Measurements from ENCODE around the gene APOBEC3C.
"Not testable (repeated sequence)": the region's sequence is repeated elsewhere in the genome, so short reads cannot be mapped to it uniquely, and the experiment has no call there.

APOBEC3C gene

DNA sequence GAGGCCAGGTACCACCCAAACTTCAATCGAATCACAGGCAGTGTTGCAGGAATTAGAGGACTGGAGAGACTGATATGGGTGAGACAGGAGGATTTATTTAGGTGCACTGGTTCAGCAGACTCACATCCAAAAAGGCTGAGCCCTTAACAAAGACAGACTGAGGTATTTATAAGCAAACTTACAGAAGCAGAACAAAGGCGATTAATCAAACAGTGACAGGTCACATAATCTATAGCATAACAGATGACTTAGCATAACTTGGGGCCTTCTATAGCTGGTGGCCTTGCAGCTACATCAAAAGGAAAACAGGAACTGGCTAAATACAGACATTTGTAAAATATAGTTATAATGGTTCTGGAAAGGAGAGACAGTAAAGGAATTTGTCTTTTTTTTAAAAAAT, 29.8 kb upstream of the APOBEC3C start:
- no peak for TF ChIP-seq CTCF (IDR thresholded peaks at IDR 0.05)
- Histone ChIP-seq H3K27ac (no peak overlapping the region), H3K4me3 (no peak overlapping the region)
- DNase-seq (ENCODE audit: low spot score): no peak

DNA sequence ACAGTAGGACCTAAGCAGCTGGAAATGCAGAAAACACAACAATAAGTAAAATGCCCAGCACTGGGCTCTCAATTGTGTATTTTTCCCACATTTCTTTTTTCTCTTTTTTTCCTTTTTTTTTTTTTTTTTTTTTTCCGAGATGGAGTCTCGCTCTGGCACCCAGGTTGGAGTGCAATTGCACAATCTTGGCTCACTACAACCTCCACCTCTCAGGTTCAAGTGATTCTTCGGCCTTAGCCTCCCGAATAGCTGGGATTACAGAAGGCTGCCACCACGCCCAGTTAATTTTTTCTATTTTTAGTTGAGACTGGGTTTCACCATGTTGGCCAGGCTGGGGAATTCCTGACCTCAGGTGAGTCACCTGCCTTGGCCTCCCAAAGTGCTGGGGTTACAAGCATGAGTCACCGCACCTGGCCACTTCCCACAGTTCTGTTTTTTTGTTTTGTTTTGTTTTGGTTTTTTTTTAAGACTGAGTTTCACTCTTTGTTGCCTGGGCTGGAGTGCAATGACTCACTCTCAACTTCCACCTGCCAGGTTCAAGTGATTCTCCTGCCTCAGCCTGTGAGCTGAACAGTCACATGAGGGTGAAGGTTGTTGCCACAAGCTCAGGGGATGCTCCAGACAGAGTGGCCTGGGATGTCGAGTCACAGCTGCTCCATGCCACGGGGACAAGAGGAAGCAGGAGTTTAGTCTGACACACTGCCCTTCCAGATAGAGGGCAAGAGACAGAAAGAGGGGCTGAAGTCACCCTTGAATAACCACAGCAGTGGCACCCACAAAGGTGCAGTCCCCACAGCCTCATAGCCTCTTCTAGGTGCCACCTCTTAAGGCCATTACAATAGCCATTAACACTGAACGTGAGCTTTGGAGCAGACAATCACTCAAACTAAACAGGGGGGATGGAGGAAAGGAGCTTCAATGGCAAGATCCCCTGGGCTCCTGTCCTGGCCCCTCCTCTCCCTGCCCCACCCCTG, 29.0 kb upstream of the APOBEC3C start:
- DNase-seq (ENCODE audit: low spot score); H3K27ac ChIP-seq; H3K4me3 ChIP-seq: not testable (repeated sequence)

- Histone ChIP-seq H3K4me3 (no peak overlapping the region), H3K27ac (no peak overlapping the region)
- no peak for DNase-seq (ENCODE audit: low spot score)
- no peak for TF ChIP-seq CTCF (IDR thresholded peaks at IDR 0.05)
Measured at GRCh38 chr22:38986629-38987028, 27.4 kb upstream of the APOBEC3C start.

DNA sequence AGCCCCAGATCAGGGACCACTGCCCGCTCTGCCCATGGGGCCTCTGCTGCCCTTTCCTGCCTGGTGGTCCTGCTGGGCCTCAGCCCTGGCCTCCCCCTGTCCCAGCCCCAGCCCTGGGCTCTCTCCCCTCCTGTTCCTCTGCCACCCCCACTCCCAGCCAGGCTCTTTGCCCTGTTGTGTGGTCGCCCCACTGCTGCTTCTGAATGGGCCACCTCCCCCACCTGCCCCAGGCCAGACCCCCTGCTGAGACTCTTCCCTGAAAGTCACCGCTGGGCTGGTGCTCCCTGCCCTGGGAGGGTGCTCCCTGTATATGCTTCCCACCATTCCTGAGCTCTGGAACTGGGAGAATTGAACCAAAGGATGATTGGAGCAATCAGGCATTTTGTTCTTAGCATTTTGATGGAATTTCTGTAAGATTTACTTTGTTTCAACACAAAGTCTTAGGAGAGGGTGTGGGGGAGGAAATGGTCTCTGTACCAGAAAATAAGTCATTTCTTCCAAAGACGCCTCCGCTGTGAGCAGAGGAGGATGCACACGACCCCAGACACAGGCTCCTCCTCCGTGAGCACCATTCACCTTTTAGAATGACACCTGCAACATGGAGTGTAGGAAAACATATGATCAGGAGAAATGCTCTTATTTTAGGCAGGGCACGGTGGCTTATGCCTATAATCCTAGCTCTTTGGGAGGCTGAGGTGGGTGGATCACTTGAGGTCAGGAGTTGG, 26.7 kb upstream of the APOBEC3C start:
- DNase-seq (ENCODE audit: low spot score): no peak
- no peak overlapping the region for H3K27ac ChIP-seq
- TF ChIP-seq CTCF (IDR thresholded peaks at IDR 0.05): no peak
- no peak overlapping the region for H3K4me3 ChIP-seq

DNA sequence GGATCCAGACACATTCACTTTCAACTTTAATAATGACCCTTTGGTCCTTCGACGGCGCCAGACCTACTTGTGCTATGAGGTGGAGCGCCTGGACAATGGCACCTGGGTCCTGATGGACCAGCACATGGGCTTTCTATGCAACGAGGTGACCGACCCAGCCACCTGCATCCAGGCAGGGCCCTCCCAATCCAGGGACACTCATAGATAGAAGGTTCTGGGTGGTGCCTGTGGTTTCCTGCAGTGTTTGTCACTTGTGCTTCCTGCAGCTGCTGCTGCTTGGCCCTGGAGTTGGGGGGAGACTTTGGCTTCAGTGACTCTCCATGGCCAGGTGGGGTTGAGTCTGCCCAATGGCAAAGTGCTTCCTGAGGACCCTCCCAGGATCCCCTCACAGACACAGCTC, 24.6 kb upstream of the APOBEC3C start:
- no peak for TF ChIP-seq CTCF (IDR thresholded peaks at IDR 0.05)
- DNase-seq (ENCODE audit: low spot score): no peak

DNA sequence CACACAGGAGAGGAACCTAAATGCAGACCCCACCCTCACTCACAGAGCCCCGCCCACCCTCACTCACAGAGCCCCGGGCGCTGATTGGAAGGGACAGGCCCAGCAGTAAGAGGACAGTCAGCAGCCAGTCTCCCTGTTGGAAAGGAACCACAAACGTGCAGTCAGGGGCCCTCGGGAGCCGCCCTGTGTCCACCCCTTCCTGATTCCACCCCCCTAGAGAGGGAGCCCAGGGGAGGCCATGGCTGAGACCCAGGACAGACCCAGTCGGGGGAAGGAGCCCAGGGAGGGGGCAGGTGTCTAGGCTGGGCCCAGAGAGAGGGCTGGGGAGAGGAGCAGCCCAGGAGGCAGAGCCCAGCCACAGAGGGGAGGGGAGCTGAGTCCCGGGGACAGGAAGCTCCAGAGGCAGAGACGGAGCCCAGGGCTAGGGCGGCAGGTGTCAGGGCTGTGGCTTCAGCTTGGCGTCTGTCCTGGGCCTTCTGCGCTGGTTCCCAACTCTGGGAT, 21.1 kb upstream of the APOBEC3C start:
- H3K4me3 ChIP-seq; H3K27ac ChIP-seq; DNase-seq (ENCODE audit: low spot score): not testable (repeated sequence)

More for the DNA sequence above, 24.6 kb upstream of the APOBEC3C start:
- Histone ChIP-seq H3K4me3 (no peak overlapping the region), H3K27ac (no peak overlapping the region)

DNA sequence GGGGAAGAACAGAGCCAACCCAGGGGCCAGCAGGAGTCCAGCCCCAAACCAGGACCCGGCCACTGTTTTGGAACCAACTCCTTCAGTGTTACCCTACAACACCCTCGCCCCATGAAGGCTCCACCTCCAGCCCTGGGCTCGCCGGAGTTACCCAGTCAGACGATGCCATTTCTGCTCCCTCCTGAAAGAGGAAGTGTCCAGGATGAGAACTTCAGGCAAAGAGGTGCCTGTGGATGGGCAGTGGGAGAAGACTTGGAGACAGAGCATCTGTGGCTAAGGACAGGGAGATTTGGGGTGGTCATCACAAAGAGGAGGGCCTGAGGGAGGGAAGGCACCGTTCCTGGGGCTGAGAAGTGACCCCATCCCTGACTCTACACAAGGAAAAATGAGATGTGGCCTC, 18.0 kb upstream of the APOBEC3C start:
- H3K27ac ChIP-seq: no peak overlapping the region
- DNase-seq (ENCODE audit: low spot score): no peak
- no peak overlapping the region for H3K4me3 ChIP-seq
- no peak for TF ChIP-seq CTCF (IDR thresholded peaks at IDR 0.05)
